A673 (cell line): Measurements from ENCODE around the gene KATNIP.

ENCODE experiments used
- CTCF ChIP-seq: fragments of 300-800, 200-600 bp; sonication (generic); conservative IDR thresholded peaks from 2 replicates; pipeline ENCODE4 v1.5.1; 2017; ENCODE audit warnings: low read depth, mild to moderate bottlenecking, antibody characterized with exemption, low read length, moderate library complexity, mixed read lengths
- EZH2 ChIP-seq: fragments of 200-600 bp; sonication (generic); IDR thresholded peaks from 2 replicates; pipeline ENCODE4 v1.6.1; 2017; ENCODE audit warnings: borderline replicate concordance, low read depth, mild to moderate bottlenecking, mixed read lengths, antibody characterized with exemption, low read length; ENCODE audit not compliant: poor library complexity, severe bottlenecking

- TF ChIP-seq CTCF = no peak
- no peak for TF ChIP-seq EZH2
Measured at GRCh38 chr16:27503662-27504061, 46.3 kb upstream of the KATNIP start.
